ENCODE results near the gene SCGB1C2.
"Not testable (repeated sequence)": the region's sequence is repeated elsewhere in the genome, so short reads cannot be mapped to it uniquely, and the experiment has no call there.

The SCGB1C2 gene

GRCh38 chr17:137166-137807 lies at the start of gene SCGB1C2:
Gene SCGB1C2, plus strand, starts transcription at chr17:137569. Its CDS starts 22 bp downstream, at chr17:137591.
- DNase-seq = not testable (repeated sequence)

- not testable (repeated sequence) for DNase-seq
Measured at GRCh38 chr17:113111-113510, 24.3 kb upstream of the SCGB1C2 start.

GRCh38 chr17:118339-118917 lies 18.9 kb upstream of the SCGB1C2 start:
- DNase-seq = peak; percentile 28

- not testable (repeated sequence) for DNase-seq
Measured at GRCh38 chr17:133932-134331, 3.4 kb upstream of the SCGB1C2 start.

GRCh38 chr17:134332-134785 lies 3.0 kb upstream of the SCGB1C2 start:
- DNase-seq = not testable (repeated sequence)

- DNase-seq = not testable (repeated sequence)
Measured at GRCh38 chr17:135022-135421, 2.3 kb upstream of the SCGB1C2 start.

- DNase-seq = not testable (repeated sequence)
Measured at GRCh38 chr17:135895-136294, 1.5 kb upstream of the SCGB1C2 start.

GRCh38 chr17:136531-136930 lies 838 bp upstream of the SCGB1C2 start:
- not testable (repeated sequence) for DNase-seq

- not testable (repeated sequence) for DNase-seq
Measured at GRCh38 chr17:139401-140205, 2.2 kb downstream of the SCGB1C2 start.

- peak; percentile 41 for DNase-seq
Measured at GRCh38 chr17:142102-142661, 4.8 kb downstream of the SCGB1C2 start.

- no peak for DNase-seq
Measured at GRCh38 chr17:142876-143784, 5.8 kb downstream of the SCGB1C2 start.

GRCh38 chr17:143785-144281 lies 6.5 kb downstream of the SCGB1C2 start:
- DNase-seq = peak; percentile 63

- no peak for DNase-seq
Measured at GRCh38 chr17:144936-145670, 7.7 kb downstream of the SCGB1C2 start.

GRCh38 chr17:145671-146541 lies 8.5 kb downstream of the SCGB1C2 start:
- no peak for DNase-seq

GRCh38 chr17:146546-146945 lies 9.2 kb downstream of the SCGB1C2 start:
- no peak for DNase-seq

GRCh38 chr17:146983-147761 lies 9.8 kb downstream of the SCGB1C2 start:
- no peak for DNase-seq

- no peak for DNase-seq
Measured at GRCh38 chr17:147796-148740, 10.7 kb downstream of the SCGB1C2 start.

GRCh38 chr17:148757-149156 lies 11.4 kb downstream of the SCGB1C2 start:
- DNase-seq = no peak
